ENCODE measurements around the gene CACNA1E.
"Not testable (repeated sequence)": the region's sequence is repeated elsewhere in the genome, so short reads cannot be mapped to it uniquely, and the experiment has no call there.

The CACNA1E gene

GRCh38 chr1:181517181-181517875 is 34.0 kb downstream of the CACNA1E start:
- DNase-seq (ENCODE audit: low read depth): no peak

- DNase-seq (ENCODE audit: low read depth): no peak
These were observed 34.8 kb downstream of the CACNA1E start for GRCh38 chr1:181518152-181518551.

DNA sequence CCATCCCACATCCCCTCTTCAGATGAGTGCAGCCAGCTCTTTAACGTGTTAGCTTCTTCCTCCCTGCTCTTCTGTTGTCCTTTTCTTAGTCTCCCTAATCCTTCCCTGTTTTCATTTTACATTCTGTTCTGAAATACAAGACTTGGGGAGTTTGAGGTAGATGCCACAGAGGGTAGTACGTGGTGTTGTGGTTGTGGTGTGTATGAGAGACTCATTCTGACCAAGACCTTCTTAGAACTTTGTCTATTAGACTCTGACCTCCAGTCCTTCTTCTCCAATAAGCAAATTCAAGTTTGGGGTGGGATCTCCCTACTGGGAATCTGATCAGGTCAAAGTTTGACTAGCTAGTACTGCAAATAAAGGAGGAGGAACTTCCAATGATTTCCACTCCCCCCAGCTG is 39.5 kb downstream of the CACNA1E start:
- DNase-seq (ENCODE audit: low read depth): no peak

DNA sequence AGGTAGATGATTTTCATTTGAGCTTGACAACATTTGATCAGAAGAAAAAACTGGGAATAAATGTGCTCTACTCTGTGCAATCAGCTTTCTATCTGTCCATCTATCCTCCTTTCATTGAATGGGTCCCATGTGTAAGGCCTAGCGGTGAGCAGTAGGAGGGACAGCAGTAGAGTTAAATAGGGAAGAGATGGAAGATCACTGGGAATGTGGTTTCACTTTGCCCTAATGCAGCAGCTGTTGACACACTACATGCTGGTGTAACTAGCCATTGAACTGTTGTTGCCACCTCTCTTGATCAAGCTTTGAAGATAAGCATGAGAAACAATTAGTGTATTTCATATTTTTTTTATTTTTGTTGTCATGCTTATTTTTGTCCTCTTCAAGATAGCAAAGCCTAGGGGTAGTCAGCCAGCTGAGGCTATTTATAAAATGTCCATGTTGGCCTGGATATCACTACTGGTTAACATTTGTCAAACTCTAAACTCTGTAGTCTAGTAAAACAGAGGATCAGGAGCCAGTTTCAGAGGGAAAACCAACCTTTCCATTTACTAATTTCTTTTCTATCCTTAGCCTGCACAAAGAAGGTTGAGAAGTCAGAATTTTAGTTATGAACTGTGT is 41.9 kb downstream of the CACNA1E start:
- DNase-seq (ENCODE audit: low read depth): no peak

DNA sequence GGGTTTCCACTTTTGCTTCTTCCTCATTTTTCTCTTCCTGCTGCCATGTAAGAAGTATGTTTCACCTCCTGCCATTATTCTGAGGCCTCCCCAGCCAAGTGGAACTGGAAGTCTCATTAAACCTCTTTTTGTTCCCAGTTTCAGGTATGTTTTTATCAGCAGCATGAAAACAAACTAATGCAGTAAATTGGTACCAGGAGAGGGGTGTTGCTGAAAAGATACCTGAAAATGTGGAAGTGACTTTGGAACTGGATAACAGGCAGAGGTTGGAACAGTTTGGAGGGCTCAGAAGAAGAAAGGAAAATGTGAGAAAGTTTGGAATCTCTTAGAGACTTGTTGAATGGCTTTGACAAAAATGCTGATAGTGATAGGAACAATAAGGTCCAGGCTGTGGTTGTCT is 44.9 kb downstream of the CACNA1E start:
- DNase-seq (ENCODE audit: low read depth): not testable (repeated sequence)

GRCh38 chr1:181531441-181531840 is 48.1 kb downstream of the CACNA1E start:
- DNase-seq (ENCODE audit: low read depth): no peak

- no peak for DNase-seq (ENCODE audit: low read depth)
These were observed 48.8 kb downstream of the CACNA1E start for GRCh38 chr1:181531951-181532600.

DNA sequence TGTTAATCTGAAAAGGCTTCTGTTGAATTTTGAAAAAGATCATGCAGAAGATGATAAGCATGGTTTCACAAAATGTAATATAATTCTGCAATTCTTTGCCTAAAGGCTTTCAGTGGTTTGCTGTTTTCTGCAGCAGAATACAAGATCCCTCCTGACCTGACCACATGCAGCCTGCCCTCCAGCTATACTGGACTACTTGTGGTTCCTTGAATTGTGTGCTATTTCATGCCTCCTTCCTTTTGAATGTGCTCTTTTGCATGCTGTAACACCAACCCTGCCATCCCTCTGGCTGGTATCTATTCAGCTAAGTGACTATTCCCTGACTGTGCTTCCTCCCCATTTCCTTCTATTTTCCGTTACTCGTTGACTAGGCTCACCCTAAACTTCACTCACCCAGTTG is 55.5 kb downstream of the CACNA1E start:
- no peak for DNase-seq (ENCODE audit: low read depth)

GRCh38 chr1:181541458-181541857 is 58.1 kb downstream of the CACNA1E start:
- DNase-seq (ENCODE audit: low read depth): no peak

GRCh38 chr1:181541947-181542346 is 58.6 kb downstream of the CACNA1E start:
- DNase-seq (ENCODE audit: low read depth): no peak

DNA sequence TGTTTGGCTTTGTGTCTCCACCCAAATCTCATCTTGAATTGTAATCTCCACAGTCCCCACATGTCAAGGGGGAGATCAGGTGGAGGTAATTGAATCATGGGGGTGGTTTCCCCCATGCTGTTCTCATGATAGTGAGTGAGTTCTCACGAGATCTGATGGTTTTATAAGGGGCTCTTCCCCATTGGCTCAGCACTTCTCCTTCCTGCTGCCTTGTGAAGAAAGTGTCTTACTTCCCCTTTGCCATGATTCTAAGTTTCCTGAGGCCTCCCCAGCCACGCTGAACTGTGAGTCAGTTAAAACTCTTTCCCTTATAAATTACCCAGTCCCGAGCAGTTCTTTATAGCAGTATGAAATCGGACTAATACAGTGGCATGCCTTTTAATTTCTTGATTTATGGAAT is 59.1 kb downstream of the CACNA1E start:
- not testable (repeated sequence) for DNase-seq (ENCODE audit: low read depth)

DNA sequence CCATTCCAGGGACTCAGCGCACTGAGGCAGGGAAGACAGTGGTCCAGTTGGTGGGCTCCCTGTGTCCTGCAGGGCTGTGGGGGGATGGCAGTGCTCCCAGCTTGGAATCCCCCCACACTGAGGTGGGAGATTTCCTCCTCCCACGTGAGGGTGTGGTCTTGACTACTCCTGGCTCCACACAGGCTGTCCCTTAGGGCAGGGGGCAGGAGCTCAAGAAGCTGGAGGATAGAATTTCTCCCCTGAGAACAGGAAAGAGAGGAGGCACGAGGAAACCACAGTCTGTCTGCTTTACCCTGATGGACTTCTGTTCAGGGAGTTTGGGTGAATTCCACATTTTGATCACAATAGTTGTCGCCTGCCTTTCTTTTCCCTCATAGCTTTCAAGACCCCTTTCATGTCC is 62.1 kb downstream of the CACNA1E start:
- no peak for DNase-seq (ENCODE audit: low read depth)

GRCh38 chr1:181548497-181548896 is 65.2 kb downstream of the CACNA1E start:
- no peak for DNase-seq (ENCODE audit: low read depth)

DNA sequence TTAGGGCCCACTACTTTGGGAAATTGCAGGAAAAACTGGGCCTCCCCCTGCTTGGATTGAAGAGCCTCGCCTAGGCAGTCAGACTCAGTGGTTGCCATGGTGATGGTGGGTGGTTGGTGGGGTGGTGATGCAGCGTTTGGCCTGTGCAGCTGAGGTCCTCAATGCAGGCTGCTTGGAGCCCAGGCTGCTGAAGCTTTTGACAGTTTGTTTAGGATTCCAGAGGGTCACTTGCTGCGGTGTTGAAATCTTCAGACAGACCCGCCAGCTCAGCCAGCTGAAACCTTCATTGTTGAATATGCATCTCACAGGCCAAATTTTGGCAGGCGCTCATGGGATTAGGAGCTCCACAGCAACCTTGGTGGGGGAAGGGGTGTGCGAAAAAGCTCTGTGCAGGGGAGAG is 67.9 kb downstream of the CACNA1E start:
- DNase-seq (ENCODE audit: low read depth): no peak

- no peak for DNase-seq (ENCODE audit: low read depth)
These were observed 68.4 kb downstream of the CACNA1E start for GRCh38 chr1:181551754-181552153.

DNA sequence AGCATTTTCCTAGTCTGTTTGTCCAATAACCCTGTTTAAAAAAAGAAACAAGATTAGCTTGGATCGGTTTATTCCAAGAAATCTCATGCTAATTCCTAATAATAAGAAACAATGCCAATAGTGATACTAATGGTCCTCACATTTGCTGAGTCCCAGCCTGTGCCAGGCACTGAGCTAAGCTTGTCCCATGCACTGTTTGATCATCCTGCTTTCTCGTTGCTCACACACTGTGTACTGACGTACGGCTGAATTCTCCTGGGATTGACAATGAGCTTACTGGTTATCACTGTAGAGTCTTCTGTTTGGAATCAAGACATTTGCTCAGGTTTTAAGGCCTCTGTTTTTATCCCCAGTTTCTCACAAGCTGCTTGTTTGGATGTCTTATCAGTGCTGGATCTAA is 71.1 kb downstream of the CACNA1E start:
- no peak for DNase-seq (ENCODE audit: low read depth)

DNA sequence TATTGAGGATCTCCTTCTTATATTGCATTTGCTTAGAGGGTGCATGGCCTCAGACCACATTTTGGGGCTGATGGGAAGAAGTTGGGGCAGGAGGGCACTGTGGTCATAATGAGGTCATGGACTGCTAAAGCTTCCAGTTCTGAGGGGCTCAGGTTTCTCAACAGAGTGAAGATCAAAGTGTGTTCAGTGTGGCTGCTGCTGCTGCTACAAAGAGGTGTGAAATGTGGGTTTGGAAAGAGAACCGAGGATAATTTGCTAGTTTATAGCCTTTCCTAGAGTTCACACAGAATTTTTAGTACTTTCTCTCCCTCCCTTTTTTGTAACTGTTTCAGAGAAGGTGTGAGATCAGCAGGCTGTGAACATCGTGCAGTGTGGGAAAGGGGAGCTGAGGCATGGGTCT is 73.3 kb downstream of the CACNA1E start:
- DNase-seq (ENCODE audit: low read depth): no peak

GRCh38 chr1:181557313-181557712 is 74.0 kb downstream of the CACNA1E start:
- no peak for DNase-seq (ENCODE audit: low read depth)

DNA sequence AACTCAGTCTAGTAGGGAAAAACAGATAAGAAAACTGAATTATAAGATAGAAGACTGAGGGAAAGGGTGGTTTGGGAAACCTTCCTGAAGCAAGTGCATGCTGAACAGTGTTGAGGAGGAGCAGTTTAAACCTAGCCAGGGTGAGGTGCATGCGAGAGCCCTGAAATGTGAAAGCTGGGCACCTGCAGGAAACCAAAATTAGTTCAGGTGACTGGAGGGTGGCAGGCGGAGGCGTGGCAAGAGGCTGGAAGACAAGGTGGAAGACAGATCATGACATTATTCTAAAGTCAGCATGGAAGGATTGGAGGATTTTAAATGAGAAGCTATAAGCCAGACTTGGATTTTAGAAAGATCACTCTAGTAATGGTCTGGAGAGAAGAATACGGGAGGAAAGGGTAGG is 75.1 kb downstream of the CACNA1E start:
- no peak for DNase-seq (ENCODE audit: low read depth)

DNA sequence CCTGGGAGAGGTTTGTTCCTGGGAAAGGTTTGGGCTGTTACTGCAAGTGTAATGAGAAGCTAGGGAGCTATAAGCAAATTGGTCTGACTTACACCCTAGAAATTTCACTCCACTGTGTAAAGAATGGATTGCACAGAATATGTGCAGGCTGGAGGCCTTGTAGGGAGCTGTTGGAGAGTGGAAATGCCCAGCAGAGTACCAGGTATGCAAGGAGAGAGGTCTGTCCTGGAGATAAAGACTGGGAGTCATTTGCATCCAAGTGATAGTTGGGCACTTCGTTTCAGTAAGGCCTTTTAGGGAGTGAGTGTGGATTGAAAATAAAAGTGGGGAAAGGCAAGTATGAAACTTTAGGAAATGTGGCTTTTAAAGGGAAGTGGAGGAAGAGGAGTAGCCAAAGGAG is 75.8 kb downstream of the CACNA1E start:
- DNase-seq (ENCODE audit: low read depth): no peak

DNA sequence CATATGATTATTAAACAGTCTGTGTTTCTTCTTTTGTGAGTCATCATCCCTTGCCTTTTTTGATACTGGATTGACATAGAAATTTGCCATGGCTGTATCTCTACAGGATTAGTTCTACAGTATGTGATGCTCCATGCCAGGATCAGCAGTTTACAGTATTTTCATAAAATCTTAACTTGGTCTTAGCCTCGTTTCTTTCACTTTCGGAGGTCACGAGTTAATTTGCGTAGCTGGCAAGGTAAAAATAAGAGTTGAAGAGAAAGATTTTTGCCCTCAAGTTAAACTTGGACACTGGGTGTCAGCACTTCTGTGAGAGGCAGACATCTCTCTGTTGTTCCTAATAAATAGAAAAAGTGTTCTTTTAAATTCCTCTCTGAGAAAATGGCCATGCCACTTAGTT is 79.1 kb downstream of the CACNA1E start:
- no peak for DNase-seq (ENCODE audit: low read depth)

- no peak for DNase-seq (ENCODE audit: low read depth)
These were observed 85.4 kb downstream of the CACNA1E start for GRCh38 chr1:181568736-181569135.

- DNase-seq (ENCODE audit: low read depth): no peak
These were observed 94.2 kb downstream of the CACNA1E start for GRCh38 chr1:181577475-181577874.

DNA sequence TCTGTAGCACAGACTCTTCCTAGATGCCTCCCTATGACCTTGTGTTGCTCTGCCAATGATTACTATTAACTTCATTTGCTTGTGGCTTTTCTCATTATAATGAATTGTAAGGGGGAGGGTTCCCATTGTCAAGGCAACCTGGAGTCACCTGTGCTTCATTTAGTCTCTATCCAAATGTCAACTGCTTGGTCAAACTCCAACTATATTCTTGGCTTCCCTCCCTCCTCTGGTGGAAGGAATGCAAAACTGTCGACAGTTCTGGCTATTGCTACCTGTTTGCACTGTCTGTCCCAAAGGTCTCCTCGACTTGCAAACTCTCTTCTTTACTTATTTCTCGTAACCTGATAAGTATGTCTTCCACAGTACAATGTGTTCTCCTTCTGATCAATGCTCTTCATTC is 100.3 kb downstream of the CACNA1E start:
- DNase-seq (ENCODE audit: low read depth): no peak
